ENCODE data around the gene SCARB1. TPM values are rescaled to one million over a fixed set of nuclear protein-coding genes. Genes with fewer than 3 reads are reported as not detected.

Gene SCARB1
- total and polyA plus RNA-seq, 2 of the 13 experiments (the other 11 are each of a cell fraction or from before 2014, with no cell fraction given), result 63.4 to 160 TPM

DNA sequence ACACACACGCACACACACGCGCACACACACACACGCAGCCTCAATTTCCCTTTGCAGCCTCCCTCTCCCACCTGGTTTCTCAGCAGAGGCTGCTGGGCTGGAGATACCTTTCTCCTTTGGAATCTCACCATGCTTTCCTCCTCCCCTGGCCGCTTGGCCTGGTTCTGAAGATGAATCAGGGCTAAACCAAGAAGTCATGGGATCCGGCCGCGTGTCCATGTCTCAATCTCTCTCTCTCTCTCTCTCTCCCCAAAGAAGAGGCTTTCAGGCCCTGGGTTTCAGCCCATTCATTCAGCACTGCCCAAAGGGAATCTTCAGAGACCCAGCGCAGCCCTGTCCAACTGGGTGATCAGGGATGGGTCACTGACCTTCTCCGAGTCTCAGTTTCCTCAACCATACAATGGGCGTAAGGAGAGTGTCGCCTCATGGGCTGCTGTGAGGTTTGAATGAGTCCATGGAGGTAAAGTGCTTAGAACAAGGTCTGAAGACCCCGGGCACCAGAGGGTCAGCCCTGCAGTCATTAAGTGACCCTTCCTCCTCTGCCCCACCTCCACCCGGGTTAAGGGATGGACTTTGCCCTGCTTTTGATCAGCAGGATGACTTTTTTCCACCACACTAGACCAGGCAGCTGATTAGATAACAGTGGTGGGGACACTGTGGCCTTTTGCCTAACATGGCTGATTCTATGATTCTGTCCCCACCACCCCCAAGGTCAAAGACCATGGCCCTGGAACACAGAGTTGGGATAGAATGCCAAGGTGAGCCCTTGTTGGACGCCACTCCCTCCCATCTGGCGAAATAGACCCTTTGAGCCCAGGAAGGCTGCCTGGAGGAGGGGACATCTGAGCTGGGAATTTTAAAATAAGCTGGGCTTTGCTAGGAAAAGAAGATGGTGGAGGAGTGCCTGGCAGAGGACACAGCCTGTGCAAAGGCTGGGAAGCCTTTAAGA lies 42.1 kb downstream of the SCARB1 start (continued):
- TF ChIP-seq, protein P1, sequence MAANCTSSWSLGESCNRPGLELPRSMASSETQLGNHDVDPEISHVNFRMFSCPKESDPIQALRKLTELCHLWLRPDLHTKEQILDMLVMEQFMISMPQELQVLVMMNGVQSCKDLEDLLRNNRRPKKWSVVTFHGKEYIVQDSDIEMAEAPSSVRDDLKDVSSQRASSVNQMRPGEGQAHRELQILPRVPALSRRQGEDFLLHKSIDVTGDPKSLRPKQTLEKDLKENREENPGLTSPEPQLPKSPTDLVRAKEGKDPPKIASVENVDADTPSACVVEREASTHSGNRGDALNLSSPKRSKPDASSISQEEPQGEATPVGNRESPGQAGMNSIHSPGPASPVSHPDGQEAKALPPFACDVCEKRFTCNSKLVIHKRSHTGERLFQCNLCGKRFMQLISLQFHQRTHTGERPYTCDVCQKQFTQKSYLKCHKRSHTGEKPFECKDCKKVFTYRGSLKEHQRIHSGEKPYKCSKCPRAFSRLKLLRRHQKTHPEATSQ (CRISPR knock-in tag; IDR thresholded peaks at IDR 0.05; ENCODE audit: borderline replicate concordance), result peak; percentile 91; the same call in 1 of the 2 replicates
- TF ChIP-seq ZNF331 (CRISPR knock-in tag; IDR thresholded peaks at IDR 0.05) (peak; percentile 90), FLYWCH1 (CRISPR knock-in tag; IDR thresholded peaks at IDR 0.05) (no peak), ZNF430 (CRISPR knock-in tag; IDR thresholded peaks at IDR 0.05) (0 out of 2 replicates have a peak, but pooled peaks have one; percentile 71), DPF2 (CRISPR knock-in tag; IDR thresholded peaks at IDR 0.05; ENCODE audit: borderline replicate concordance, low read depth) (peak; percentile 92), ZBTB42 (CRISPR knock-in tag; IDR thresholded peaks at IDR 0.05) (no peak), SIN3B (IDR thresholded peaks at IDR 0.05; ENCODE audit: low read length) (no peak), ASH2L (IDR thresholded peaks at IDR 0.05; ENCODE audit: insufficient read length, low read depth, low read length) (peak; percentile 80), RFX5 (IDR thresholded peaks at IDR 0.05; ENCODE audit: low read depth, low read length) (no peak), ZNF850 (CRISPR knock-in tag; conservative IDR thresholded peaks at IDR 0.05) (no peak), KDM2A (CRISPR knock-in tag; IDR thresholded peaks at IDR 0.05; ENCODE audit: borderline replicate concordance, low read depth) (no peak), CREBL2 (CRISPR knock-in tag; IDR thresholded peaks at IDR 0.05; ENCODE audit: borderline replicate concordance) (no peak), ZNF761 (CRISPR knock-in tag; conservative IDR thresholded peaks at IDR 0.05) (no peak), ZNF280B (CRISPR knock-in tag; IDR thresholded peaks at IDR 0.05; ENCODE audit: borderline replicate concordance) (no peak), TOE1 (CRISPR knock-in tag; IDR thresholded peaks at IDR 0.05) (0 out of 2 replicates have a peak, but pooled peaks have one; percentile 43), ZNF354B (CRISPR knock-in tag; IDR thresholded peaks at IDR 0.05) (0 out of 2 replicates have a peak, but pooled peaks have one; percentile 15), ZNF180 (CRISPR knock-in tag; IDR thresholded peaks at IDR 0.05; ENCODE audit: borderline replicate concordance, low read depth) (no peak), ZSCAN9 (CRISPR knock-in tag; IDR thresholded peaks at IDR 0.05; ENCODE audit: borderline replicate concordance) (peak; percentile 13; the same call in 1 of the 2 replicates)
- TF ChIP-seq, protein P2, sequence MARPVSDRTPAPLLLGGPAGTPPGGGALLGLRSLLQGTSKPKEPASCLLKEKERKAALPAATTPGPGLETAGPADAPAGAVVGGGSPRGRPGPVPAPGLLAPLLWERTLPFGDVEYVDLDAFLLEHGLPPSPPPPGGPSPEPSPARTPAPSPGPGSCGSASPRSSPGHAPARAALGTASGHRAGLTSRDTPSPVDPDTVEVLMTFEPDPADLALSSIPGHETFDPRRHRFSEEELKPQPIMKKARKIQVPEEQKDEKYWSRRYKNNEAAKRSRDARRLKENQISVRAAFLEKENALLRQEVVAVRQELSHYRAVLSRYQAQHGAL (CRISPR knock-in tag; IDR thresholded peaks at IDR 0.05; ENCODE audit: not compliant biosample characterization), result no peak
- TF ChIP-seq, protein P3, sequence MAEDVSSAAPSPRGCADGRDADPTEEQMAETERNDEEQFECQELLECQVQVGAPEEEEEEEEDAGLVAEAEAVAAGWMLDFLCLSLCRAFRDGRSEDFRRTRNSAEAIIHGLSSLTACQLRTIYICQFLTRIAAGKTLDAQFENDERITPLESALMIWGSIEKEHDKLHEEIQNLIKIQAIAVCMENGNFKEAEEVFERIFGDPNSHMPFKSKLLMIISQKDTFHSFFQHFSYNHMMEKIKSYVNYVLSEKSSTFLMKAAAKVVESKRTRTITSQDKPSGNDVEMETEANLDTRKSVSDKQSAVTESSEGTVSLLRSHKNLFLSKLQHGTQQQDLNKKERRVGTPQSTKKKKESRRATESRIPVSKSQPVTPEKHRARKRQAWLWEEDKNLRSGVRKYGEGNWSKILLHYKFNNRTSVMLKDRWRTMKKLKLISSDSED (CRISPR knock-in tag; IDR thresholded peaks at IDR 0.05), result no peak
- TF ChIP-seq, protein P4, sequence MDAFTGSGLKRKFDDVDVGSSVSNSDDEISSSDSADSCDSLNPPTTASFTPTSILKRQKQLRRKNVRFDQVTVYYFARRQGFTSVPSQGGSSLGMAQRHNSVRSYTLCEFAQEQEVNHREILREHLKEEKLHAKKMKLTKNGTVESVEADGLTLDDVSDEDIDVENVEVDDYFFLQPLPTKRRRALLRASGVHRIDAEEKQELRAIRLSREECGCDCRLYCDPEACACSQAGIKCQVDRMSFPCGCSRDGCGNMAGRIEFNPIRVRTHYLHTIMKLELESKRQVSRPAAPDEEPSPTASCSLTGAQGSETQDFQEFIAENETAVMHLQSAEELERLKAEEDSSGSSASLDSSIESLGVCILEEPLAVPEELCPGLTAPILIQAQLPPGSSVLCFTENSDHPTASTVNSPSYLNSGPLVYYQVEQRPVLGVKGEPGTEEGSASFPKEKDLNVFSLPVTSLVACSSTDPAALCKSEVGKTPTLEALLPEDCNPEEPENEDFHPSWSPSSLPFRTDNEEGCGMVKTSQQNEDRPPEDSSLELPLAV (CRISPR knock-in tag; conservative IDR thresholded peaks at IDR 0.05; ENCODE audit: low read depth), result no peak
